LNCaP clone FGC (cell line): Measurements from ENCODE around the gene SFXN5.

Experiments used
- DNase-seq: peaks from one replicate; pipeline ENCODE4 v3.0.0-alpha.2; 2011; ENCODE audit warnings: low read depth
- H3K4me3 ChIP-seq: 2 replicates; pipeline ENCODE4 v1.5.1; 2011; ENCODE audit warnings: mild to moderate bottlenecking, low read depth, low read length, control low read depth
- TF ChIP-seq, protein P1 (sequence below): IDR thresholded peaks from 2 replicates; pipeline ENCODE4 v1.5.1; 2012; ENCODE audit warnings: mild to moderate bottlenecking; ENCODE audit not compliant: control insufficient read depth, insufficient read depth; ENCODE audit errors: extremely low read depth

The SFXN5 gene

DNA sequence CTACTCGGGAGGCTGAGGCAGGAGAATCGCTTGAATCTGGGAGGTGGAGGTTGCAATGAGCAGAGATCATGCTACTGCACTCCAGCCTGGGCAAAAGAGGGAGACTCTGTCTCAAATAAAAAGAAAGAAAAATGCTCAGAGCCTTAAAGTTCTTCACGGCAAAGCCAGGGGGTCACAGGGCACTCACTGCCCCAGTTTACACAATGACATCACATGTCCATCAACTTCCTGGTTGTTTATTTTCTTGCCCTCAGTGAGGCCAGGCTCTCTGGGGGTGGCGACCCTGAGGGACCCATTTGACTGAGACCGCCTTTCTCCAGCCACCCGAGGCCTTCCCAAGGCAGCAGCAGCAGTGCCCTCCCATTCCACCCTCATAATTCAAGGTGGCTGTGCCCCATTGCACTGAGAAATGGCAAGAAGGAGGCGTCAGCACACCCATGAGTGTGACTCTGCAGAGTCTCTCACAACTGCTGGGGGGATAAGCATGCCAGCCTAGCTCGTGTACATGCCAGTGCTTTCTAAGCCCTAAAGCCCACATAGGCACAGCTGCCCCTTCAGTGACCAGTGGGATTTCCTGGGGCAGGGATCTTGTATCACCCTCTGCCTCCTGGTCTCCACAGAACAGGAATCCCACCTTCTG lies 50.0 kb downstream of the SFXN5 start:
- TF ChIP-seq, protein P1, sequence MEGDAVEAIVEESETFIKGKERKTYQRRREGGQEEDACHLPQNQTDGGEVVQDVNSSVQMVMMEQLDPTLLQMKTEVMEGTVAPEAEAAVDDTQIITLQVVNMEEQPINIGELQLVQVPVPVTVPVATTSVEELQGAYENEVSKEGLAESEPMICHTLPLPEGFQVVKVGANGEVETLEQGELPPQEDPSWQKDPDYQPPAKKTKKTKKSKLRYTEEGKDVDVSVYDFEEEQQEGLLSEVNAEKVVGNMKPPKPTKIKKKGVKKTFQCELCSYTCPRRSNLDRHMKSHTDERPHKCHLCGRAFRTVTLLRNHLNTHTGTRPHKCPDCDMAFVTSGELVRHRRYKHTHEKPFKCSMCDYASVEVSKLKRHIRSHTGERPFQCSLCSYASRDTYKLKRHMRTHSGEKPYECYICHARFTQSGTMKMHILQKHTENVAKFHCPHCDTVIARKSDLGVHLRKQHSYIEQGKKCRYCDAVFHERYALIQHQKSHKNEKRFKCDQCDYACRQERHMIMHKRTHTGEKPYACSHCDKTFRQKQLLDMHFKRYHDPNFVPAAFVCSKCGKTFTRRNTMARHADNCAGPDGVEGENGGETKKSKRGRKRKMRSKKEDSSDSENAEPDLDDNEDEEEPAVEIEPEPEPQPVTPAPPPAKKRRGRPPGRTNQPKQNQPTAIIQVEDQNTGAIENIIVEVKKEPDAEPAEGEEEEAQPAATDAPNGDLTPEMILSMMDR: no peak
- H3K4me3 ChIP-seq: no peak overlapping the region

DNA sequence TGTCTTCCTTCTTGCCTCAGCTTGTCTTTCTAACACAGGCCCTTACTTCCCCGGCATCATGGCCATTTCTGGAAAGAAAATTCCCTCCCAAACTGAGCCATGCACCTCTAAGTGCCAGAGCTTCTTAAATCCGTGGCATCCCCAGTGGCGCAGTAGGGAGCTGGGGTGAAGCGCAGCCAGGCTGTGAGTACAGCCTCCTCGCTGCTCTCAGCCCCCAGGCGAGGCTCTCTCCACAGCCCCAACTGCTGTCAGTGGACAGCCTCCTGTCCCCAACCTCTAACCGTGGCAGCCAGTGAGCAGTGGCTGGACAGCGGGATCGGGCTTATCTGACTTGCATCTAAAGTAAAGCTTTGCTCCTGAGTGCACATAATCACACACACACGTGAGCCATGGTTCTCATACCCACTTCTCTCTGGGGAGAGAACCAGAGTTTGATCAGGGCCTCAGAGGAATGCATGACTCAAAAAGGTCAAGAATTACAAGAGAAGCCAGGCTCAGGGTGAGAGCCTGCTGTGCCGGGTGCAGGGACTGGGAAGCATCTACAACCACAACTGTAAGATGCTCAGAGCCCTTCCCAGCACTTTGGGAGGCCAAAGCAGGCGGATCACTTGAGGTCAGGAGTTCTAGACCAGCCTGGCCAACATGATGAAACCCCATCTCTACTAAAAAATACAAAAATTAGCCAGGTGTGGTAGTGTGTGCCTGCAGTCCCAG lies 50.7 kb downstream of the SFXN5 start:
- no peak for DNase-seq
- TF ChIP-seq, protein P1: no peak
- H3K4me3 ChIP-seq: no peak overlapping the region

More for the DNA sequence above, 50.0 kb downstream of the SFXN5 start:
- DNase-seq: no peak

GRCh38 chr2:73020306-73020656 lies 51.2 kb downstream of the SFXN5 start:
- H3K4me3 ChIP-seq: no peak overlapping the region
- no peak for DNase-seq
- TF ChIP-seq, protein P1: no peak

- TF ChIP-seq, protein P1: no peak
- no peak for DNase-seq
Observed at GRCh38 chr2:73018188-73018825, 53.2 kb downstream of the SFXN5 start.

DNA sequence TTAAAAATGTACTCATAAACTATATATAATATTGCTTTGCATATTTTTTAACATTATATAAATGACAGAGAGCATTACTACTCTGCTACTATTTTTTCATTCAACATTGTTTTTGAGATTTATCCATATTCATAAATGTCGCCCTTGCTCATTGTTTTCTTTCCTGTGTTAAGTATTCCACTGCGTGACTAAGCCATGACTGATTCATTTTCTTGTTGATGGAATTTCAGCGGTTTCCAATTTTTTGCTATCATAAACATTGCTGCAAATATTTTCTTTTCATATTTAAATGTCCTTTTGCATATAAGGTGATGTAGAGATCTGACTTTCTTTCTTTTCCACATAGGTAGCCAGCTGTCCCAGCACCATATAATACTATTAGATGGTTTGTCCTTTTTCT lies 57.6 kb downstream of the SFXN5 start:
- TF ChIP-seq, protein P1: no peak
- no peak for DNase-seq
- no peak overlapping the region for H3K4me3 ChIP-seq

More at GRCh38 chr2:73018188-73018825, 53.2 kb downstream of the SFXN5 start:
- H3K4me3 ChIP-seq: no peak overlapping the region

GRCh38 chr2:73009177-73009839 lies 62.2 kb downstream of the SFXN5 start:
- no peak for DNase-seq
- TF ChIP-seq, protein P1: no peak
- H3K4me3 ChIP-seq: no peak overlapping the region
